A549 (cell line): ENCODE results near the gene CLEC16A. TPM values are rescaled to one million over a fixed set of nuclear protein-coding genes. Genes with fewer than 3 reads are reported as not detected.

ENCODE experiments used
- ATAC-seq, 2 experiments: fragments of 200-7000 bp in 1 of 2; fragments of >200 bp in 1 of 2; cut with Nextera tagmentation in 1 of 2; cut with Tn5 transposase in 1 of 2; 3 replicates each; pipeline versions ENCODE4 v1.8.0 to v1.9.1; 2018 to 2020; ENCODE audit warnings: mild to moderate bottlenecking in 1 of 2, moderate library complexity in 1 of 2
- CTCF ChIA-PET: fragments of 300-600 bp; sonication (Branson Sonifier 250); formaldehyde crosslinking; extraction: SDS; loops from one replicate; lab custom pipeline; 2021; ENCODE audit warnings: antibody characterized with exemption, inconsistent platforms; lab: Yijun Ruan, JAX
- POLR2A ChIA-PET: fragments of 350-600 bp; formaldehyde crosslinking; extraction: SDS; loops from one replicate; lab custom pipeline; 2021; ENCODE audit warnings: antibody characterized with exemption, inconsistent platforms; lab: Yijun Ruan, JAX
- DNase-seq, 2 experiments: peaks; one replicate each; pipeline versions ENCODE4 v3.0.0 to v3.0.0-alpha.2; 2011 to 2016; ENCODE audit warnings: low read depth in 1 of 2, low spot score in 1 of 2
- FAIRE-seq: peaks from 2 replicates; lab custom pipeline; 2011; peaks lifted over from hg19 to GRCh38; lab: Jason Lieb, UNC
- H3K27ac ChIP-seq, 2 experiments: fragments of >200 bp; sonication (Bioruptor Twin); formaldehyde crosslinking; 3 replicates each; pipeline ENCODE4 v1.5.1; 2016 to 2017
- H3K4me1 ChIP-seq: fragments of >200 bp; sonication (Bioruptor Twin); formaldehyde crosslinking; 3 replicates; pipeline ENCODE4 v1.6.1; 2016
- H3K4me2 ChIP-seq: fragments of >200 bp; sonication (Bioruptor Twin); formaldehyde crosslinking; 3 replicates; pipeline ENCODE4 v1.6.1; 2016
- H3K4me3 ChIP-seq: fragments of >200 bp; sonication (Bioruptor Twin); formaldehyde crosslinking; 3 replicates; pipeline ENCODE4 v1.5.1; 2016
- H3K9me3 ChIP-seq: fragments of >200 bp; sonication (Bioruptor Twin); formaldehyde crosslinking; 3 replicates; pipeline ENCODE4 v1.6.1; 2016
- BHLHE40 ChIP-seq: IDR thresholded peaks from 2 replicates; pipeline ENCODE4 v1.6.1; 2012; ENCODE audit warnings: low read depth, low read length, inconsistent platforms
- CBX2 ChIP-seq: fragments of 200-600 bp; sonication (generic); IDR thresholded peaks from 2 replicates; pipeline ENCODE4 v1.6.1; 2016; ENCODE audit warnings: low read depth, mild to moderate bottlenecking, borderline replicate concordance
- CBX8 ChIP-seq: fragments of 200-600 bp; sonication (generic); IDR thresholded peaks from 2 replicates; pipeline ENCODE4 v1.6.1; 2016
- CEBPB ChIP-seq, 2 experiments: fragments of >200 bp in 1 of 2; sonication (Bioruptor Twin) in 1 of 2; formaldehyde crosslinking in 1 of 2; IDR thresholded peaks; 2 replicates each; pipeline ENCODE4 v1.6.1; 2012 to 2016
- CHD2 ChIP-seq: fragments of 150-350 bp; IDR thresholded peaks from 2 replicates; pipeline ENCODE4 v1.6.1; 2014; ENCODE audit warnings: low read length; ENCODE audit not compliant: partially characterized antibody
- ELK1 ChIP-seq: fragments of 150-350 bp; IDR thresholded peaks from 2 replicates; pipeline ENCODE4 v1.6.1; 2014; ENCODE audit warnings: low read depth, mild to moderate bottlenecking, low read length
- EP300 ChIP-seq, 2 experiments: fragments of >200 bp; sonication (Bioruptor Twin); formaldehyde crosslinking; IDR thresholded peaks; 2 replicates in 1 of 2; 3 replicates in 1 of 2; pipeline ENCODE4 v1.6.1; 2016 to 2017
- ESRRA ChIP-seq: fragments of 150-350 bp; IDR thresholded peaks from 2 replicates; pipeline ENCODE4 v1.6.1; 2014; ENCODE audit warnings: mild to moderate bottlenecking, low read length, borderline replicate concordance
- FOSL2 ChIP-seq, 2 experiments: fragments of 450-650 bp in 1 of 2; fragments of >200 bp in 1 of 2; sonication (Bioruptor Twin) in 1 of 2; formaldehyde crosslinking; IDR thresholded peaks; 2 replicates each; pipeline versions ENCODE4 v1.5.0 to v1.6.1; 2016 to 2020; ENCODE audit warnings: mild to moderate bottlenecking in 1 of 2, moderate library complexity in 1 of 2
- HDAC2 ChIP-seq: fragments of 200-600 bp; sonication (generic); IDR thresholded peaks from 2 replicates; pipeline ENCODE4 v1.6.1; 2016
- HEYL ChIP-seq: fragments of 250-450 bp; sonication (Bioruptor Pico); IDR thresholded peaks from 2 replicates; pipeline ENCODE4 v1.8.0; 2021; ENCODE audit warnings: mild to moderate bottlenecking, moderate library complexity
- HOXA7 ChIP-seq: fragments of 250-450 bp; sonication (Bioruptor Pico); IDR thresholded peaks from 2 replicates; pipeline ENCODE4 v1.5.0; 2020; ENCODE audit warnings: mild to moderate bottlenecking, moderate library complexity
- HOXB13 ChIP-seq: fragments of 250-450 bp; sonication (Bioruptor Pico); IDR thresholded peaks from 2 replicates; pipeline ENCODE4 v1.5.0; 2020; ENCODE audit warnings: low read depth, mild to moderate bottlenecking, moderate library complexity
- KDM5A ChIP-seq: fragments of 200-600 bp; sonication (generic); IDR thresholded peaks from 2 replicates; pipeline ENCODE4 v1.6.1; 2016; ENCODE audit warnings: antibody characterized with exemption, mild to moderate bottlenecking
- MAX ChIP-seq: IDR thresholded peaks from 2 replicates; pipeline ENCODE4 v1.6.1; 2012
- NFE2L2 ChIP-seq: fragments of 150-350 bp; conservative IDR thresholded peaks from 2 replicates; pipeline ENCODE4 v1.6.1; 2014; ENCODE audit warnings: low read length
- NR3C1 ChIP-seq: fragments of >200 bp; sonication (Bioruptor Twin); formaldehyde crosslinking; IDR thresholded peaks from 3 replicates; pipeline ENCODE4 v1.6.1; 2017
- PBX3 ChIP-seq: IDR thresholded peaks from 2 replicates; pipeline ENCODE4 v1.6.1; 2012
- PHF8 ChIP-seq: fragments of 200-600 bp; sonication (generic); IDR thresholded peaks from 2 replicates; pipeline ENCODE4 v1.6.1; 2016; ENCODE audit warnings: low read depth, mild to moderate bottlenecking, antibody characterized with exemption, moderate library complexity, borderline replicate concordance
- POLR2A ChIP-seq: IDR thresholded peaks from 2 replicates; pipeline ENCODE4 v1.6.1; 2012; ENCODE audit warnings: mild to moderate bottlenecking, low read length
- RARB ChIP-seq: fragments of 250-450 bp; sonication (Bioruptor Pico); IDR thresholded peaks from 2 replicates; pipeline ENCODE4 v1.8.0; 2021; ENCODE audit warnings: mild to moderate bottlenecking, moderate library complexity
- RNF2 ChIP-seq: fragments of 200-600 bp; sonication (generic); IDR thresholded peaks from 2 replicates; pipeline ENCODE4 v1.6.1; 2016; ENCODE audit warnings: low read depth, mild to moderate bottlenecking, antibody characterized with exemption, moderate library complexity, borderline replicate concordance
- SREBF2 ChIP-seq: fragments of 450-650 bp; IDR thresholded peaks from 2 replicates; pipeline ENCODE4 v1.6.1; 2014; ENCODE audit warnings: mild to moderate bottlenecking, moderate library complexity
- TFCP2L1 ChIP-seq: fragments of 250-450 bp; sonication (Bioruptor Pico); IDR thresholded peaks from 2 replicates; pipeline ENCODE4 v1.5.0; 2021; ENCODE audit warnings: mild to moderate bottlenecking
- ZFP36 ChIP-seq: fragments of 450-650 bp; IDR thresholded peaks from 2 replicates; pipeline ENCODE4 v1.6.1; 2014; ENCODE audit warnings: borderline replicate concordance; ENCODE audit not compliant: partially characterized antibody
- ZNF302 ChIP-seq: fragments of 250-450 bp; sonication (Bioruptor Pico); IDR thresholded peaks from 2 replicates; pipeline ENCODE4 v1.9.0; 2021; ENCODE audit warnings: inconsistent platforms, mild to moderate bottlenecking, moderate library complexity
- ZSCAN20 ChIP-seq: fragments of 250-450 bp; sonication (Bioruptor Pico); IDR thresholded peaks from 2 replicates; pipeline ENCODE4 v1.8.0; 2022; ENCODE audit warnings: mild to moderate bottlenecking, moderate library complexity
- WGBS: methylation state at CpG from one replicate; pipeline ENCODE4 v1.1.6; 2017; ENCODE audit errors: missing lambda C conversion rate; 5-methylcytosine and 5-hydroxymethylcytosine counted together
- polyA plus RNA-seq, 4 experiments: library from polyadenylated mRNA; depleted of rRNA in 3 of 4; stranded (reverse); fragments of >200 nt; fragmentation: RNase III in 1 of 4; extraction: RNeasy Plus Mini Kit Qiagen cat#74134 plus additional on column Dnase treatment in 1 of 4; gene quantifications; 2 replicates in 3 of 4; 3 replicates in 1 of 4; pipeline ENCODE4 v1.2.3, GENCODE V29; 2011 to 2017
- TF ChIP-seq, protein P1 (sequence below): IDR thresholded peaks from 2 replicates; pipeline ENCODE4 v1.6.1; 2012; ENCODE audit warnings: low read depth, borderline replicate concordance
- TF ChIP-seq, protein P2 (sequence below): fragments of >200 bp; sonication (Bioruptor Twin); formaldehyde crosslinking; IDR thresholded peaks from 3 replicates; pipeline ENCODE4 v1.5.1; 2016

CLEC16A gene
- polyA plus RNA-seq, 2 of the 4 experiments (the other 2 are of a cell fraction) = 8.3 to 10.4 TPM

DNA sequence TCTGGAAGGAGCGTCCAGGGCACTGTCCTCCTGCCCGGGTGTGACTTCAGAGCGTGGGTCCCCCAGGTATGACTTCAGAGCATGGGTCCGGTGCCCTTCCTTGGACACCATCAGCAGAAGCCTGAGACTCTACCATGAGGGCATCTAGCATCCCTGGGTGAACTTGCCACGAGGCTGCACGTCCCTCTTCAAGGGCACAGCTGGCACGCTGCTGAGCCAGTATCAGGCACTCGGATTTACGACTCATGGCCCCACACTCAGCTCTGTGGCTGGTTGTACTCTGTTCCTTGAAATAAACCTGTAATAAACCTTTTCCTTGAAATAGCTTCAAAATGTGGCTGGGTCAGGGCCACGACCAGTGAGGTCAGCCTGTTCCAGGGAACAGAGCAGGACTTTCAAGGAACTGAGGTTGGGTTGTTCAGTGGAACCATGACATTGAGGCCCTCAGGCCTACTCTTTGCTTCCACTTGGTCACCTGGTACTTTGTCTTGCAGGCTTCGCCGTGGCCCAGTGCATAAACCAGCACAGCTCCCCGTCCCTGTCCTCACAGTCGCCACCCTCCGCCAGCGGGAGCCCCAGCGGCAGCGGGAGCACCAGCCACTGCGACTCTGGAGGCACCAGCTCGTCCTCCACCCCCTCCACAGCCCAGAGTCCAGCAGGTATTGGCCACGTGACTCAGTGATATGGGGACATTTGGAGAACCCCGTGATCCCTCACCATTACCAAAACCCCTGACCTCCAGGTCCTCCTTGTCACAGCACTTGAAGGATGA lies 221.7 kb downstream of the CLEC16A start:
- POLR2A ChIA-PET = interaction anchor here (0.6 kb wide), 1 partner anchor 90 kb away, joined by 6 read pairs; no protein-coding TSS in a partner anchor
- WGBS = 84% methylated on average over 19 of the region's 22 CpGs

DNA sequence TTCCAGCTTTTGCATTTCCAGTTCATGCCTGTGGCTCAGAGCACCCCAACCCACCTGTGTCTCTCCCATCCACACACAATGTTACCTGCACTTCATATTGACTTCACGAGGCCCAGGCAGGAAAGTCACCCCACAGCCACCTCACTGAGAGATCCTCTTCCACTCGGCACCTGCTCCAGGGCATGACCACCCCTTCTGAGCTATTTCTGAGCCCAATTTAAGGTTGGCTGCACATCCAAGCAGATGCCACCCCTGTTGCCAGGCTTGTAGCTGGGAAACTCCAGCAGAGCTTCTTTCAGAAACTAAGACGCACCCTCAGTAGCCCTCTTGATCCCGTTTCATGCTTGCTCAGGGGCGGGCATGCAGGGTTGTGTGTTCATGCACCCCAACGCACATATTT lies 223.2 kb downstream of the CLEC16A start:
- DNase-seq = no peak
- Histone ChIP-seq H3K27ac (no peak overlapping the region), H3K4me1 (no peaks in the 10 kb centered on the region), H3K4me2 (no peak overlapping the region)
- ChIA-PET CTCF (interaction anchor here (0.7 kb wide), 1 partner anchor 10 kb away, joined by 4 read pairs; no protein-coding TSS in a partner anchor), POLR2A (interaction anchor here (1.2 kb wide), 1 partner anchor 88 kb away, joined by 3 read pairs; the partner anchor contains the start of gene SOCS1)
- ATAC-seq = no peak
- TF ChIP-seq CBX2 (no peak), NFE2L2 (no peak), BHLHE40 (no peak), CEBPB (IDR thresholded peaks at IDR 0.05) (no peak), HOXA7 (no peak), ELK1 (no peak), TFCP2L1 (CRISPR knock-in tag) (no peak), KDM5A (no peak), PHF8 (no peak), HEYL (CRISPR knock-in tag) (no peak), EP300 (IDR thresholded peaks at IDR 0.05) (no peak), NR3C1 (no peak), HDAC2 (no peak), CHD2 (no peak), HOXB13 (CRISPR knock-in tag) (no peak), MAX (no peak), PBX3 (no peak)
- TF ChIP-seq, protein P1, sequence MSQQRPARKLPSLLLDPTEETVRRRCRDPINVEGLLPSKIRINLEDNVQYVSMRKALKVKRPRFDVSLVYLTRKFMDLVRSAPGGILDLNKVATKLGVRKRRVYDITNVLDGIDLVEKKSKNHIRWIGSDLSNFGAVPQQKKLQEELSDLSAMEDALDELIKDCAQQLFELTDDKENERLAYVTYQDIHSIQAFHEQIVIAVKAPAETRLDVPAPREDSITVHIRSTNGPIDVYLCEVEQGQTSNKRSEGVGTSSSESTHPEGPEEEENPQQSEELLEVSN = no peak
- TF ChIP-seq, protein P2, sequence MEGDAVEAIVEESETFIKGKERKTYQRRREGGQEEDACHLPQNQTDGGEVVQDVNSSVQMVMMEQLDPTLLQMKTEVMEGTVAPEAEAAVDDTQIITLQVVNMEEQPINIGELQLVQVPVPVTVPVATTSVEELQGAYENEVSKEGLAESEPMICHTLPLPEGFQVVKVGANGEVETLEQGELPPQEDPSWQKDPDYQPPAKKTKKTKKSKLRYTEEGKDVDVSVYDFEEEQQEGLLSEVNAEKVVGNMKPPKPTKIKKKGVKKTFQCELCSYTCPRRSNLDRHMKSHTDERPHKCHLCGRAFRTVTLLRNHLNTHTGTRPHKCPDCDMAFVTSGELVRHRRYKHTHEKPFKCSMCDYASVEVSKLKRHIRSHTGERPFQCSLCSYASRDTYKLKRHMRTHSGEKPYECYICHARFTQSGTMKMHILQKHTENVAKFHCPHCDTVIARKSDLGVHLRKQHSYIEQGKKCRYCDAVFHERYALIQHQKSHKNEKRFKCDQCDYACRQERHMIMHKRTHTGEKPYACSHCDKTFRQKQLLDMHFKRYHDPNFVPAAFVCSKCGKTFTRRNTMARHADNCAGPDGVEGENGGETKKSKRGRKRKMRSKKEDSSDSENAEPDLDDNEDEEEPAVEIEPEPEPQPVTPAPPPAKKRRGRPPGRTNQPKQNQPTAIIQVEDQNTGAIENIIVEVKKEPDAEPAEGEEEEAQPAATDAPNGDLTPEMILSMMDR = no peak
- TF ChIP-seq, all 56 proteins: peak for 0
- no peak overlapping the region for H3K4me3 ChIP-seq
- no peak for FAIRE-seq
- WGBS = 82% methylated on average over 6 of the region's 6 CpGs
- no peaks in the 10 kb centered on the region for H3K9me3 ChIP-seq

More for the DNA sequence above, 221.7 kb downstream of the CLEC16A start:
- no peak overlapping the region for H3K4me2 ChIP-seq
- TF ChIP-seq CHD2 (no peak), RARB (no peak), ZFP36 (no peak), ELK1 (no peak), PBX3 (no peak), SREBF2 (no peak), FOSL2 (IDR thresholded peaks at IDR 0.05) (no peak), FOSL2 (CRISPR knock-in tag; IDR thresholded peaks at IDR 0.05) (no peak), CEBPB (IDR thresholded peaks at IDR 0.05) (no peak), ESRRA (no peak), ZNF302 (CRISPR knock-in tag) (no peak), CBX8 (no peak), HEYL (CRISPR knock-in tag) (no peak), POLR2A (no peak), EP300 (IDR thresholded peaks at IDR 0.05) (no peak), KDM5A (no peak), RNF2 (no peak), HOXA7 (no peak), ZSCAN20 (CRISPR knock-in tag) (no peak)
- TF ChIP-seq, all 56 proteins: peak for 0
- no peak for DNase-seq
- CTCF ChIA-PET = interaction anchor here (1.8 kb wide), 1 partner anchor 14 kb away, joined by 5 read pairs; no protein-coding TSS in a partner anchor
- Histone ChIP-seq H3K9me3 (no peaks in the 10 kb centered on the region), H3K27ac (no peak overlapping the region), H3K4me3 (no peak overlapping the region), H3K4me1 (no peaks in the 10 kb centered on the region)
- FAIRE-seq = no peak
- no peak for ATAC-seq
